HG03457 (cell line): Measurements from ENCODE around the gene FGF3.

ENCODE experiments used
- ATAC-seq: cut with Tn5 transposase; IDR thresholded peaks from one replicate; pipeline ENCODE4 v1.9.1; 2021; ENCODE audit warnings: moderate number of reproducible peaks; ENCODE audit not compliant: unreplicated experiment

The FGF3 gene

GRCh38 chr11:69825941-69826340 is 6.7 kb upstream of the FGF3 start:
- no peak for ATAC-seq

- ATAC-seq = no peak
These were observed 6.0 kb upstream of the FGF3 start for GRCh38 chr11:69825037-69825834.

GRCh38 chr11:69823641-69824265 is 4.5 kb upstream of the FGF3 start:
- ATAC-seq = no peak

- no peak for ATAC-seq
These were observed 3.7 kb upstream of the FGF3 start for GRCh38 chr11:69822676-69823494.

- ATAC-seq = no peak
These were observed 2.4 kb upstream of the FGF3 start for GRCh38 chr11:69821511-69822040.

- no peak for ATAC-seq
These were observed 1.2 kb upstream of the FGF3 start for GRCh38 chr11:69820441-69820840.

- no peak for ATAC-seq
These were observed 390 bp upstream of the FGF3 start for GRCh38 chr11:69819541-69820070.

- ATAC-seq = no peak
These were observed 999 bp downstream of the FGF3 start for GRCh38 chr11:69818231-69818602.

- ATAC-seq = no peak
These were observed 1.7 kb downstream of the FGF3 start for GRCh38 chr11:69817265-69818230.

GRCh38 chr11:69816671-69817070 is 2.5 kb downstream of the FGF3 start:
- no peak for ATAC-seq

GRCh38 chr11:69815973-69816372 is 3.2 kb downstream of the FGF3 start:
- ATAC-seq = no peak

- no peak for ATAC-seq
These were observed 4.3 kb downstream of the FGF3 start for GRCh38 chr11:69814902-69815301.

GRCh38 chr11:69814411-69814810 is 4.8 kb downstream of the FGF3 start:
- ATAC-seq = no peak

- no peak for ATAC-seq
These were observed 5.4 kb downstream of the FGF3 start for GRCh38 chr11:69813839-69814238.

GRCh38 chr11:69812946-69813345 is 6.3 kb downstream of the FGF3 start:
- no peak for ATAC-seq

- no peak for ATAC-seq
These were observed 7.0 kb downstream of the FGF3 start for GRCh38 chr11:69812256-69812655.

- ATAC-seq = no peak
These were observed 7.8 kb downstream of the FGF3 start for GRCh38 chr11:69811431-69811830.

GRCh38 chr11:69810289-69811118 is 8.7 kb downstream of the FGF3 start:
- ATAC-seq = no peak

- ATAC-seq = no peak
These were observed 10.5 kb downstream of the FGF3 start for GRCh38 chr11:69808667-69809086.
